OCI-LY3 (cell line): ENCODE results near the gene ANKRD42.

Experiments
- CTCF ChIP-seq: fragments of 200-600, 300-600 bp; sonication (generic); IDR thresholded peaks from 2 replicates; pipeline ENCODE4 v1.5.1; 2014; ENCODE audit warnings: antibody characterized with exemption, low read length, low read depth
- EZH2phosphoT487 ChIP-seq: fragments of 200-600 bp; shearing (Covaris generic); IDR thresholded peaks from 2 replicates; pipeline ENCODE4 v1.6.1; 2018; ENCODE audit warnings: antibody characterized with exemption, mixed run types, low read depth

GRCh38 chr11:83172551-83172950, 21.0 kb upstream of the ANKRD42 start:
- no peak for TF ChIP-seq EZH2phosphoT487
- TF ChIP-seq CTCF = no peak
